ENCODE results near the gene CCDC85C. TPM values are rescaled to one million over a fixed set of nuclear protein-coding genes. Genes with fewer than 3 reads are reported as not detected.

Gene CCDC85C
- total and polyA plus RNA-seq, 2 donors, result 4.6 to 7.9 TPM

GRCh38 chr14:99579903-99580571 lies 24.0 kb downstream of the CCDC85C start:
- H3K4me3 ChIP-seq (ENCODE audit: low read length in 2 of 2), result no peak overlapping the region
- H3K36me3 ChIP-seq (ENCODE audit: control insufficient read depth in 2 of 2, insufficient read depth in 2 of 2, low read length in 1 of 2), result no peaks in the 10 kb centered on the region
- H3K4me1 ChIP-seq (ENCODE audit: control insufficient read depth in 2 of 2, insufficient read depth in 2 of 2, low read length in 2 of 2), result peaks cover 0 to 9% of the 10 kb centered on the region in 2 donors
- no peaks in the 10 kb centered on the region for H3K27me3 ChIP-seq (ENCODE audit: control insufficient read depth in 2 of 2, insufficient read depth in 1 of 2, low read length in 1 of 2)
- no peak for DNase-seq (ENCODE audit: low read depth in 6 of 9, low spot score in 9 of 9)
- 86% methylated on average over 14 of the region's 14 CpGs for WGBS
- no peaks in the 10 kb centered on the region for H3K9me3 ChIP-seq (ENCODE audit: control insufficient read depth in 2 of 2, insufficient read depth in 1 of 2, low read length in 1 of 2)
- H3K27ac ChIP-seq (ENCODE audit: low read depth in 1 of 2, low read length in 1 of 2), result peak overlapping the region in 1 of 2 donors; percentile 37

GRCh38 chr14:99579120-99579836 lies 24.7 kb downstream of the CCDC85C start:
- H3K4me1 ChIP-seq (ENCODE audit: control insufficient read depth in 2 of 2, insufficient read depth in 2 of 2, low read length in 2 of 2), result peaks cover 0 to 14% of the 10 kb centered on the region in 2 donors
- H3K27ac ChIP-seq (ENCODE audit: low read depth in 1 of 2, low read length in 1 of 2), result peak overlapping the region; percentile 37 to 82

GRCh38 chr14:99578541-99579101 lies 25.4 kb downstream of the CCDC85C start:
- 93% methylated on average over 12 of the region's 12 CpGs for WGBS
- Histone ChIP-seq H3K9me3 (ENCODE audit: control insufficient read depth in 2 of 2, insufficient read depth in 1 of 2, low read length in 1 of 2) (no peaks in the 10 kb centered on the region), H3K36me3 (ENCODE audit: control insufficient read depth in 2 of 2, insufficient read depth in 2 of 2, low read length in 1 of 2) (no peaks in the 10 kb centered on the region), H3K4me1 (ENCODE audit: control insufficient read depth in 2 of 2, insufficient read depth in 2 of 2, low read length in 2 of 2) (peaks cover 0 to 16% of the 10 kb centered on the region in 2 donors), H3K27ac (ENCODE audit: low read depth in 1 of 2, low read length in 1 of 2) (peak overlapping the region in 1 of 2 donors; percentile 33), H3K27me3 (ENCODE audit: control insufficient read depth in 2 of 2, insufficient read depth in 1 of 2, low read length in 1 of 2) (no peaks in the 10 kb centered on the region), H3K4me3 (ENCODE audit: low read length in 2 of 2) (no peak overlapping the region)
- DNase-seq (ENCODE audit: low read depth in 6 of 9, low spot score in 9 of 9), result no peak

More at GRCh38 chr14:99579120-99579836, 24.7 kb downstream of the CCDC85C start:
- Histone ChIP-seq H3K4me3 (ENCODE audit: low read length in 2 of 2) (no peak overlapping the region), H3K36me3 (ENCODE audit: control insufficient read depth in 2 of 2, insufficient read depth in 2 of 2, low read length in 1 of 2) (no peaks in the 10 kb centered on the region), H3K9me3 (ENCODE audit: control insufficient read depth in 2 of 2, insufficient read depth in 1 of 2, low read length in 1 of 2) (no peaks in the 10 kb centered on the region), H3K27me3 (ENCODE audit: control insufficient read depth in 2 of 2, insufficient read depth in 1 of 2, low read length in 1 of 2) (no peaks in the 10 kb centered on the region)
- 91% methylated on average over 11 of the region's 11 CpGs for WGBS
- peak in 1 of 9 donors; percentile 14 for DNase-seq (ENCODE audit: low read depth in 6 of 9, low spot score in 9 of 9)

GRCh38 chr14:99576761-99577705 lies 27.0 kb downstream of the CCDC85C start:
- WGBS, result 94% methylated on average over 26 of the region's 26 CpGs
- Histone ChIP-seq H3K36me3 (ENCODE audit: control insufficient read depth in 2 of 2, insufficient read depth in 2 of 2, low read length in 1 of 2) (no peaks in the 10 kb centered on the region), H3K27ac (ENCODE audit: low read depth in 1 of 2, low read length in 1 of 2) (no peak overlapping the region), H3K9me3 (ENCODE audit: control insufficient read depth in 2 of 2, insufficient read depth in 1 of 2, low read length in 1 of 2) (no peaks in the 10 kb centered on the region), H3K4me1 (ENCODE audit: control insufficient read depth in 2 of 2, insufficient read depth in 2 of 2, low read length in 2 of 2) (peaks cover 0 to 20% of the 10 kb centered on the region in 2 donors), H3K27me3 (ENCODE audit: control insufficient read depth in 2 of 2, insufficient read depth in 1 of 2, low read length in 1 of 2) (no peaks in the 10 kb centered on the region), H3K4me3 (ENCODE audit: low read length in 2 of 2) (no peak overlapping the region)
- no peak for DNase-seq (ENCODE audit: low read depth in 6 of 9, low spot score in 9 of 9)

- H3K27me3 ChIP-seq (ENCODE audit: control insufficient read depth in 2 of 2, insufficient read depth in 1 of 2, low read length in 1 of 2), result no peaks in the 10 kb centered on the region
- H3K27ac ChIP-seq (ENCODE audit: low read depth in 1 of 2, low read length in 1 of 2), result no peak overlapping the region
- 93% methylated on average over 5 of the region's 5 CpGs for WGBS
- DNase-seq (ENCODE audit: low read depth in 6 of 9, low spot score in 9 of 9), result no peak
- H3K36me3 ChIP-seq (ENCODE audit: control insufficient read depth in 2 of 2, insufficient read depth in 2 of 2, low read length in 1 of 2), result no peaks in the 10 kb centered on the region
- peaks cover 0 to 20% of the 10 kb centered on the region in 2 donors for H3K4me1 ChIP-seq (ENCODE audit: control insufficient read depth in 2 of 2, insufficient read depth in 2 of 2, low read length in 2 of 2)
- H3K4me3 ChIP-seq (ENCODE audit: low read length in 2 of 2), result no peak overlapping the region
- no peaks in the 10 kb centered on the region for H3K9me3 ChIP-seq (ENCODE audit: control insufficient read depth in 2 of 2, insufficient read depth in 1 of 2, low read length in 1 of 2)
These were observed 27.7 kb downstream of the CCDC85C start for GRCh38 chr14:99576304-99576703.

GRCh38 chr14:99575043-99576023 lies 28.7 kb downstream of the CCDC85C start:
- H3K27ac ChIP-seq (ENCODE audit: low read depth in 1 of 2, low read length in 1 of 2), result no peak overlapping the region
- DNase-seq (ENCODE audit: low read depth in 6 of 9, low spot score in 9 of 9), result peak in 1 of 9 donors; percentile 16
- H3K4me3 ChIP-seq (ENCODE audit: low read length in 2 of 2), result no peak overlapping the region

GRCh38 chr14:99574099-99574880 lies 29.7 kb downstream of the CCDC85C start:
- no peak for DNase-seq (ENCODE audit: low read depth in 6 of 9, low spot score in 9 of 9)
- no peaks in the 10 kb centered on the region for H3K27me3 ChIP-seq (ENCODE audit: control insufficient read depth in 2 of 2, insufficient read depth in 1 of 2, low read length in 1 of 2)
- H3K36me3 ChIP-seq (ENCODE audit: control insufficient read depth in 2 of 2, insufficient read depth in 2 of 2, low read length in 1 of 2), result no peaks in the 10 kb centered on the region
- H3K9me3 ChIP-seq (ENCODE audit: control insufficient read depth in 2 of 2, insufficient read depth in 1 of 2, low read length in 1 of 2), result no peaks in the 10 kb centered on the region
- H3K27ac ChIP-seq (ENCODE audit: low read depth in 1 of 2, low read length in 1 of 2), result no peak overlapping the region
- H3K4me1 ChIP-seq (ENCODE audit: control insufficient read depth in 2 of 2, insufficient read depth in 2 of 2, low read length in 2 of 2), result peaks cover 0 to 20% of the 10 kb centered on the region in 2 donors
- no peak overlapping the region for H3K4me3 ChIP-seq (ENCODE audit: low read length in 2 of 2)
- WGBS, result 96% methylated on average over 11 of the region's 11 CpGs

More at GRCh38 chr14:99575043-99576023, 28.7 kb downstream of the CCDC85C start:
- H3K27me3 ChIP-seq (ENCODE audit: control insufficient read depth in 2 of 2, insufficient read depth in 1 of 2, low read length in 1 of 2), result no peaks in the 10 kb centered on the region
- peaks cover 0 to 20% of the 10 kb centered on the region in 2 donors for H3K4me1 ChIP-seq (ENCODE audit: control insufficient read depth in 2 of 2, insufficient read depth in 2 of 2, low read length in 2 of 2)
- H3K9me3 ChIP-seq (ENCODE audit: control insufficient read depth in 2 of 2, insufficient read depth in 1 of 2, low read length in 1 of 2), result no peaks in the 10 kb centered on the region
- H3K36me3 ChIP-seq (ENCODE audit: control insufficient read depth in 2 of 2, insufficient read depth in 2 of 2, low read length in 1 of 2), result no peaks in the 10 kb centered on the region
- WGBS, result 89% methylated on average over 22 of the region's 22 CpGs
